ENCODE data around the gene ADM. TPM values are rescaled to one million over a fixed set of nuclear protein-coding genes. Genes with fewer than 3 reads are reported as not detected.

ADM gene
- total and polyA plus RNA-seq, 2 experiments from 2014 or later: 75.8 to 95.9 TPM

GRCh38 chr11:10324474-10324873, 19.6 kb downstream of the ADM start:
- DNase-seq (ENCODE audit: low spot score): no peak
- no peak overlapping the region for H3K27ac ChIP-seq (ENCODE audit: low read depth)
- no peak overlapping the region for H2AFZ ChIP-seq
- TF ChIP-seq NANOG (IDR thresholded peaks at IDR 0.05; ENCODE audit: borderline replicate concordance) (no peak), EZH2phosphoT487 (IDR thresholded peaks at IDR 0.05; ENCODE audit: unreplicated experiment) (no peak), STAT1 (IDR thresholded peaks at IDR 0.05; ENCODE audit: unreplicated experiment) (no peak), ZNF331 (CRISPR knock-in tag; IDR thresholded peaks at IDR 0.05; ENCODE audit: low read depth) (no peak), CTCF (conservative IDR thresholded peaks at IDR 0.05; ENCODE audit: low read depth in 2 of 2) (no peak), EZH2 (IDR thresholded peaks at IDR 0.05; ENCODE audit: low read depth, unreplicated experiment) (no peak), POLR2AphosphoS5 (IDR thresholded peaks at IDR 0.05; ENCODE audit: low read depth) (no peak), JUNB (IDR thresholded peaks at IDR 0.05; ENCODE audit: unreplicated experiment) (no peak)
- TF ChIP-seq, protein P1, sequence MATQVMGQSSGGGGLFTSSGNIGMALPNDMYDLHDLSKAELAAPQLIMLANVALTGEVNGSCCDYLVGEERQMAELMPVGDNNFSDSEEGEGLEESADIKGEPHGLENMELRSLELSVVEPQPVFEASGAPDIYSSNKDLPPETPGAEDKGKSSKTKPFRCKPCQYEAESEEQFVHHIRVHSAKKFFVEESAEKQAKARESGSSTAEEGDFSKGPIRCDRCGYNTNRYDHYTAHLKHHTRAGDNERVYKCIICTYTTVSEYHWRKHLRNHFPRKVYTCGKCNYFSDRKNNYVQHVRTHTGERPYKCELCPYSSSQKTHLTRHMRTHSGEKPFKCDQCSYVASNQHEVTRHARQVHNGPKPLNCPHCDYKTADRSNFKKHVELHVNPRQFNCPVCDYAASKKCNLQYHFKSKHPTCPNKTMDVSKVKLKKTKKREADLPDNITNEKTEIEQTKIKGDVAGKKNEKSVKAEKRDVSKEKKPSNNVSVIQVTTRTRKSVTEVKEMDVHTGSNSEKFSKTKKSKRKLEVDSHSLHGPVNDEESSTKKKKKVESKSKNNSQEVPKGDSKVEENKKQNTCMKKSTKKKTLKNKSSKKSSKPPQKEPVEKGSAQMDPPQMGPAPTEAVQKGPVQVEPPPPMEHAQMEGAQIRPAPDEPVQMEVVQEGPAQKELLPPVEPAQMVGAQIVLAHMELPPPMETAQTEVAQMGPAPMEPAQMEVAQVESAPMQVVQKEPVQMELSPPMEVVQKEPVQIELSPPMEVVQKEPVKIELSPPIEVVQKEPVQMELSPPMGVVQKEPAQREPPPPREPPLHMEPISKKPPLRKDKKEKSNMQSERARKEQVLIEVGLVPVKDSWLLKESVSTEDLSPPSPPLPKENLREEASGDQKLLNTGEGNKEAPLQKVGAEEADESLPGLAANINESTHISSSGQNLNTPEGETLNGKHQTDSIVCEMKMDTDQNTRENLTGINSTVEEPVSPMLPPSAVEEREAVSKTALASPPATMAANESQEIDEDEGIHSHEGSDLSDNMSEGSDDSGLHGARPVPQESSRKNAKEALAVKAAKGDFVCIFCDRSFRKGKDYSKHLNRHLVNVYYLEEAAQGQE (IDR thresholded peaks at IDR 0.05; ENCODE audit: unreplicated experiment): no peak
- TF ChIP-seq, protein P2, sequence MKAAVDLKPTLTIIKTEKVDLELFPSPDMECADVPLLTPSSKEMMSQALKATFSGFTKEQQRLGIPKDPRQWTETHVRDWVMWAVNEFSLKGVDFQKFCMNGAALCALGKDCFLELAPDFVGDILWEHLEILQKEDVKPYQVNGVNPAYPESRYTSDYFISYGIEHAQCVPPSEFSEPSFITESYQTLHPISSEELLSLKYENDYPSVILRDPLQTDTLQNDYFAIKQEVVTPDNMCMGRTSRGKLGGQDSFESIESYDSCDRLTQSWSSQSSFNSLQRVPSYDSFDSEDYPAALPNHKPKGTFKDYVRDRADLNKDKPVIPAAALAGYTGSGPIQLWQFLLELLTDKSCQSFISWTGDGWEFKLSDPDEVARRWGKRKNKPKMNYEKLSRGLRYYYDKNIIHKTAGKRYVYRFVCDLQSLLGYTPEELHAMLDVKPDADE (IDR thresholded peaks at IDR 0.05): no peak
- H3K4me1 ChIP-seq (ENCODE audit: insufficient read depth): peaks cover 24% of the 10 kb centered on the region
- no peaks in the 10 kb centered on the region for H3K79me2 ChIP-seq (replicated peaks; ENCODE audit: insufficient read depth)
- no peaks in the 10 kb centered on the region for H3F3A ChIP-seq (replicated peaks; ENCODE audit: low read depth)
- no peaks in the 10 kb centered on the region for H3K36me3 Mint-ChIP-seq (ENCODE audit: low read depth)
- H3K4me3 Mint-ChIP-seq: no peak overlapping the region
- H3K9me2 ChIP-seq (ENCODE audit: insufficient read depth): peaks cover 23% of the 10 kb centered on the region
- H3K27ac Mint-ChIP-seq: no peak overlapping the region
- H3K27me3 Mint-ChIP-seq (ENCODE audit: insufficient read depth, low read depth, poor library complexity): peaks cover 9% of the 10 kb centered on the region
- no peaks in the 10 kb centered on the region for H3K36me3 ChIP-seq (ENCODE audit: insufficient read depth)
- H3K4me1 Mint-ChIP-seq: peaks cover 34% of the 10 kb centered on the region
- no peaks in the 10 kb centered on the region for H3K27me3 ChIP-seq (ENCODE audit: insufficient read depth)
- no peaks in the 10 kb centered on the region for H3K9me3 Mint-ChIP-seq
- no peaks in the 10 kb centered on the region for H4K20me1 ChIP-seq (replicated peaks; ENCODE audit: insufficient read depth)
- no peak overlapping the region for H3K4me3 ChIP-seq
- no peak for ATAC-seq
- H3K4me2 ChIP-seq: no peak overlapping the region
